Spleen (tissue), 11 donors: ENCODE measurements around the gene SSBP2. TPM values are rescaled to one million over a fixed set of nuclear protein-coding genes. Genes with fewer than 3 reads are reported as not detected.
"Not testable (repeated sequence)": the region's sequence is repeated elsewhere in the genome, so short reads cannot be mapped to it uniquely, and the experiment has no call there.

Experiments used
- DNase-seq: peaks from one replicate; pipeline ENCODE4 v3.0.0-alpha.2; 2020
- H3K27ac ChIP-seq, 8 donors: fragments of 200-600 bp; sonication (generic) in 7 of 8; 1 replicate in 4 of 8; 2 replicates in 4 of 8; pipeline versions ENCODE4 v1.5.0 to v1.8.0; 2016 to 2021; ENCODE audit warnings: inconsistent platforms in 4 of 8, mild to moderate bottlenecking in 4 of 8, moderate library complexity in 1 of 8
- H3K27me3 ChIP-seq, 7 donors: fragments of 200-600 bp; sonication (generic) in 6 of 7; replicated peaks in 1 of 7; 1 replicate in 4 of 7; 2 replicates in 3 of 7; pipeline versions ENCODE4 v1.5.0 to v1.8.0; 2016 to 2021; ENCODE audit warnings: inconsistent platforms in 3 of 7, mild to moderate bottlenecking in 1 of 7
- H3K36me3 ChIP-seq, 6 donors: fragments of 200-600 bp; sonication (generic) in 5 of 6; 1 replicate in 4 of 6; 2 replicates in 2 of 6; pipeline versions ENCODE4 v1.5.0 to v1.8.0; 2016 to 2021; ENCODE audit warnings: inconsistent platforms in 2 of 6
- H3K4me1 ChIP-seq, 6 donors: fragments of 200-600 bp; sonication (generic) in 5 of 6; 1 replicate in 3 of 6; 2 replicates in 3 of 6; pipeline versions ENCODE4 v1.5.0 to v1.8.0; 2016 to 2021; ENCODE audit warnings: inconsistent platforms in 3 of 6
- H3K4me3 ChIP-seq, 8 donors: fragments of 200-600 bp; sonication (generic) in 7 of 8; 1 replicate in 4 of 8; 2 replicates in 4 of 8; pipeline versions ENCODE4 v1.5.0 to v1.8.0; 2016 to 2021; ENCODE audit warnings: inconsistent platforms in 4 of 8, mild to moderate bottlenecking in 4 of 8, moderate library complexity in 2 of 8
- H3K9me3 ChIP-seq, 8 donors: fragments of 200-600 bp; sonication (generic) in 7 of 8; 1 replicate in 4 of 8; 2 replicates in 4 of 8; pipeline versions ENCODE4 v1.5.0 to v1.8.0; 2016 to 2021; ENCODE audit warnings: inconsistent platforms in 4 of 8
- POLR2A ChIP-seq, 3 donors: fragments of 450-650 bp; IDR thresholded peaks; one replicate each; pipeline ENCODE4 v1.5.1; 2017; ENCODE audit warnings: antibody characterized with exemption in 3 of 3, mild to moderate bottlenecking in 1 of 3
- POLR2AphosphoS5 ChIP-seq, 3 donors: sonication (generic); formaldehyde crosslinking; IDR thresholded peaks; one replicate each; pipeline ENCODE4 v1.5.1; 2017; ENCODE audit warnings: antibody characterized with exemption in 3 of 3
- WGBS, 5 donors: extraction: QIAGEN DNeasy Blood & Tissue Kit in 3 of 5; methylation state at CpG; one replicate each; pipeline versions ENCODE4 v1.1.5 to v1.1.7; 2013 to 2018; 5-methylcytosine and 5-hydroxymethylcytosine counted together
- intact Hi-C: fragments of 100-400 bp; cut with DNase I; formaldehyde crosslinking; loops from one replicate; pipeline ENCODE4 v1.15.0; 2023; ENCODE audit warnings: low total_unique reads
- polyA plus RNA-seq, 3 donors: library from polyadenylated mRNA; stranded (reverse); fragments of 200-250 nt; gene quantifications; one replicate each; pipeline ENCODE4 v1.2.1, GENCODE V29; 2013
- total RNA-seq, 7 donors: library from RNA; depleted of rRNA in 3 of 7; stranded (reverse); fragments of >200 nt in 3 of 7; fragmentation: NEBNext Ultra II Directional in 4 of 7; extraction: Animal tissue kit (Norgen Biotek cat#: 25700) in 4 of 7; gene quantifications; one replicate each; pipeline versions ENCODE4 v1.1.0 to v1.2.1, GENCODE V29; 2016 to 2021
- TF ChIP-seq, protein P1 (sequence below), 11 experiments: fragments of 200-600 bp in 7 of 11; fragments of 450-650 bp in 4 of 11; sonication (generic) in 4 of 11; IDR thresholded peaks in 8 of 11; conservative IDR thresholded peaks in 3 of 11; 1 replicate in 7 of 11; 2 replicates in 4 of 11; pipeline versions ENCODE4 v1.4.0 to v1.8.0; 2016 to 2021; ENCODE audit warnings: antibody characterized with exemption in 11 of 11, inconsistent platforms in 4 of 11, mild to moderate bottlenecking in 1 of 11
- donor health status: healthy with polysubstance abuse.
- donor health status: DM: no; HTN: no; CAD: no; lungs with moderate emphysema.
- donor health status: DM: no; HTN: no; CAD: no.
- donor health status: Bipolar disorder and iron deficiency.
- donor health status: healthy.
- donor health status: DM: no; HTN: no; CAD: no.
- donor health status: DM: yes; HTN: yes; CAD: no.

Gene SSBP2
- total and polyA plus RNA-seq, 10 donors, result 12.2 to 40.8 (median 29.6) TPM

DNA sequence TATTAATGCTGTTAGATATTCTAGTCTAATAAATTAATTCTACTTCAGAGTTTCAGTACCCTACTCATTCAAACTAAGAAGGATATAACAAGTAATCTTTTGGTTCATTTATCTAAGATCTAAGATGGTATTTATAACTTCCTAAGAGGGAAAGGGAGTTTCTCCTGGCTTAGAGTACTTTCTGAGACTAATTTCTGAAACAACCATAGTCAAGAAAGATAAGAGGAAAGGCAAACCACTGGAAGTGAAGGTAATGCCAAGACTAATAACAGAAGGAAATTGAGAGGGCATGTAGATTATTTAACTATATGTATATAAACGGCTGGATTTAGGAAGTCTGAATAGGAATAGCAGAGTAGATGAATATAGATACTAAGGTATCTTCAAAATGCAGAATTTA, 244.5 kb downstream of the SSBP2 start:
- TF ChIP-seq POLR2AphosphoS5 (IDR thresholded peaks at IDR 0.05), result no peak
- no peak for TF ChIP-seq POLR2A (IDR thresholded peaks at IDR 0.05)
- TF ChIP-seq, protein P1, sequence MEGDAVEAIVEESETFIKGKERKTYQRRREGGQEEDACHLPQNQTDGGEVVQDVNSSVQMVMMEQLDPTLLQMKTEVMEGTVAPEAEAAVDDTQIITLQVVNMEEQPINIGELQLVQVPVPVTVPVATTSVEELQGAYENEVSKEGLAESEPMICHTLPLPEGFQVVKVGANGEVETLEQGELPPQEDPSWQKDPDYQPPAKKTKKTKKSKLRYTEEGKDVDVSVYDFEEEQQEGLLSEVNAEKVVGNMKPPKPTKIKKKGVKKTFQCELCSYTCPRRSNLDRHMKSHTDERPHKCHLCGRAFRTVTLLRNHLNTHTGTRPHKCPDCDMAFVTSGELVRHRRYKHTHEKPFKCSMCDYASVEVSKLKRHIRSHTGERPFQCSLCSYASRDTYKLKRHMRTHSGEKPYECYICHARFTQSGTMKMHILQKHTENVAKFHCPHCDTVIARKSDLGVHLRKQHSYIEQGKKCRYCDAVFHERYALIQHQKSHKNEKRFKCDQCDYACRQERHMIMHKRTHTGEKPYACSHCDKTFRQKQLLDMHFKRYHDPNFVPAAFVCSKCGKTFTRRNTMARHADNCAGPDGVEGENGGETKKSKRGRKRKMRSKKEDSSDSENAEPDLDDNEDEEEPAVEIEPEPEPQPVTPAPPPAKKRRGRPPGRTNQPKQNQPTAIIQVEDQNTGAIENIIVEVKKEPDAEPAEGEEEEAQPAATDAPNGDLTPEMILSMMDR (IDR thresholded peaks at IDR 0.05 in 8 of 11, conservative IDR thresholded peaks at IDR 0.05 in 3 of 11), result no peak
- DNase-seq, result no peak
- intact Hi-C loops, result loop anchor here (10.0 kb wide), 1 partner anchor 238 kb away; no protein-coding TSS in a partner anchor
- no peaks in the 10 kb centered on the region for H3K36me3 ChIP-seq
- H3K27me3 ChIP-seq, result no peaks in the 10 kb centered on the region
- 13 to 33% (median 15%) methylated on average over 1 of the region's 1 CpG for WGBS, 5 donors
- H3K4me3 ChIP-seq, result no peak overlapping the region
- H3K9me3 ChIP-seq, result no peaks in the 10 kb centered on the region
- H3K4me1 ChIP-seq, result peaks cover 0 to 24% (median 11%) of the 10 kb centered on the region in 6 donors
- peak overlapping the region in 5 of 8 donors; percentile 37 to 65 (median 55) for H3K27ac ChIP-seq

DNA sequence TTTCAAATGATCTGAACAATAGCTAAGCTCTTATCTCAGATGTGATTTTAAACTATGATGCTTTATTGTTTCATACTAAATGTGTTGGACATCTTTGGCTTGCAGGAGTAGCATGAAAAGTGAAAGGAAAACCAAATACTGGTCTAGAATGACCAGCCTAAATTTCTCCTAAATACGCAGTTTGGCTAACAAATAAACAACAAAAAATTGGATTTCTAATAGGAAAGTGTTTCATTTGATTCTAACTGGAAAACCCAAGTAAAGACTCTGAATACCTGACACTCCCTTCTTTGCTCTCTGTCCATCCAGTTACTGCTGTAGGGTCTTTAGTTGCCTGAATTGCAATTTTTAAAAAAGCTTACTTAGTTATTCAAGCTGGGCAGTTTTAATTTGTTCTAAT, 245.2 kb downstream of the SSBP2 start:
- WGBS, 5 donors, result 20 to 41% (median 31%) methylated on average over 1 of the region's 1 CpG
- peak overlapping the region in 1 of 8 donors; percentile 32 for H3K4me3 ChIP-seq
- H3K36me3 ChIP-seq, result no peaks in the 10 kb centered on the region
- no peak for DNase-seq
- no peaks in the 10 kb centered on the region for H3K9me3 ChIP-seq
- H3K27ac ChIP-seq, result peak overlapping the region in 7 of 8 donors; percentile 29 to 65 (median 45)
- peaks cover 0 to 24% (median 11%) of the 10 kb centered on the region in 6 donors for H3K4me1 ChIP-seq
- TF ChIP-seq POLR2A (IDR thresholded peaks at IDR 0.05), result no peak
- no peak for TF ChIP-seq POLR2AphosphoS5 (IDR thresholded peaks at IDR 0.05)
- TF ChIP-seq, protein P1 (IDR thresholded peaks at IDR 0.05 in 8 of 11, conservative IDR thresholded peaks at IDR 0.05 in 3 of 11), result no peak
- no peaks in the 10 kb centered on the region for H3K27me3 ChIP-seq
- intact Hi-C loops, result loop anchor here (10.0 kb wide), 1 partner anchor 239 kb away; no protein-coding TSS in a partner anchor

DNA sequence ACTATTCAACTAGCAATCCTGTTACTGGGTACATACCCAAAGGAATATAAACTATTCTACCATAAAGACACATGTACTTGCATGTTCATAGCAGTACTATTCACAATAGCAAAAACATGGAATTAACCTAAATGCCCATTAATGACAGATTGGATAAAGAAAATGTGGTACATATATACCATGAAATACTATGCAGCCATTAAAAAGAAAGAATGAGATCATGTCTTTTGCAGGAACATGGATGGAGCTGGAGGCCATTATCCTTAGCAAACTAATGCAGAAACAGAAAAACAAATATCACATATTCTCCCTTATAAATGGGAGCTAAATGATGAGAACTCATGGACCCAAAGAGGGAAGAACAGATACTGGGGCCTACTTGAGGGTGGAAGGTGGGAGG, 247.3 kb downstream of the SSBP2 start:
- intact Hi-C loops, result loop anchor here (10.0 kb wide), 1 partner anchor 241 kb away; no protein-coding TSS in a partner anchor
- not testable (repeated sequence) for DNase-seq, H3K4me3 ChIP-seq, H3K9me3 ChIP-seq, H3K27ac ChIP-seq, H3K27me3 ChIP-seq, H3K36me3 ChIP-seq
- H3K4me1 ChIP-seq, result peaks cover 0 to 24% (median 11%) of the 10 kb centered on the region in 6 donors

DNA sequence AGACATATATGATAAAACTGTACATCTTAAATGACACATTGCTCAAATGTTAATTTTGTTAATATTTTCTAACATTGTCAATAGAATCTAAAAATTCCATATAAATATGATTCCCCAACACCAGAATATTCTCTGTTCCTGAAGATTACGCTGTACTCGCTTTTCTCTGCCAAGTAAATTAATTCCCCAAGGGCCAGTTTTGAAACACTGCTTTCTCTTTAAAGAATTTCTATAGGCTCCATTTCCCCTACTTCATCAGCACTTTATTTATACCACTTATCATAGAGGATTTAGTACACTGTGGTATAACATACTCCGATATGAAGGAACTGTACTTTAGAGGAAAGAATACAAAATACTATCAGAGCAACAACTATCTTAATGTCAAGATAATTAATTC, 255.6 kb downstream of the SSBP2 start:
- TF ChIP-seq POLR2A (IDR thresholded peaks at IDR 0.05), result no peak
- TF ChIP-seq, protein P1 (IDR thresholded peaks at IDR 0.05 in 8 of 11, conservative IDR thresholded peaks at IDR 0.05 in 3 of 11), result no peak
- intact Hi-C loops, result no loop called here
- WGBS, 5 donors, result 93 to 97% (median 95%) methylated on average over 3 of the region's 3 CpGs

DNA sequence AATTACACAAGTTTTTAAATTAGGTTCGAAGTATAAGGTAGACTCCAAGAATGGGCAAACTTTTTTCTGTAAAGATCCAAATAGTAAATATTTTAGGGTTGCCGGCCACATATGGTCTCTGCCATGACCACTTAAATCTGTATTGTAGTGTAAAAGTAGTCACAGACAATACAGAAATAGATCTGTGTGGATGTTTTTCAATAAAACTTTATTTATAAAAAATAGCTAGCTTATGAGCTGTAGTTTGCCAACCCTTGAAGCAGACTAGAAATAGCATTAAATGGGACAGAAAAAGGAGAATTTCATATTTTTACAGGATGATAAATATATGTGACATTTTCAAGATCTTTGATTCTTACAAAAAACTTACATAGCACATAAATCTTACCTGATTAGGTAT, 262.0 kb downstream of the SSBP2 start:
- Histone ChIP-seq H3K27me3 (no peaks in the 10 kb centered on the region), H3K27ac (no peak overlapping the region), H3K4me3 (no peak overlapping the region), H3K4me1 (no peaks in the 10 kb centered on the region), H3K36me3 (no peaks in the 10 kb centered on the region), H3K9me3 (no peaks in the 10 kb centered on the region)
- 94 to 98% (median 97%) methylated on average over 2 of the region's 2 CpGs for WGBS, 5 donors
- DNase-seq, result no peak
- intact Hi-C loops, result no loop called here
- no peak for TF ChIP-seq POLR2A (IDR thresholded peaks at IDR 0.05)
- no peak for TF ChIP-seq POLR2AphosphoS5 (IDR thresholded peaks at IDR 0.05)
- TF ChIP-seq, protein P1 (IDR thresholded peaks at IDR 0.05 in 8 of 11, conservative IDR thresholded peaks at IDR 0.05 in 3 of 11), result no peak

More for the DNA sequence above, 255.6 kb downstream of the SSBP2 start:
- no peaks in the 10 kb centered on the region for H3K9me3 ChIP-seq
- H3K36me3 ChIP-seq, result no peaks in the 10 kb centered on the region
- H3K27ac ChIP-seq, result no peak overlapping the region
- no peaks in the 10 kb centered on the region for H3K27me3 ChIP-seq
- no peak overlapping the region for H3K4me3 ChIP-seq
- no peak for DNase-seq
- no peaks in the 10 kb centered on the region for H3K4me1 ChIP-seq
